Hepatocyte (in vitro differentiated cells): ENCODE measurements around the gene R3HDM4.
A peak's percentile ranks its signal among the peaks of the same experiment; 100 is the strongest.

Experiments used
- CTCF ChIP-seq: fragments of 200-600 bp; sonication (generic); IDR thresholded peaks from 2 replicates; pipeline ENCODE4 v1.5.1; 2016; ENCODE audit warnings: antibody characterized with exemption, mild to moderate bottlenecking; ENCODE audit not compliant: poor library complexity
- EZH2 ChIP-seq: fragments of 200-600 bp; sonication (generic); IDR thresholded peaks from 2 replicates; pipeline ENCODE4 v1.6.1; 2016; ENCODE audit warnings: antibody characterized with exemption, mild to moderate bottlenecking, borderline replicate concordance

- TF ChIP-seq CTCF (no peak), EZH2 (peak; percentile 81)
Measured at GRCh38 chr19:919199-920050, 6.4 kb upstream of the R3HDM4 start.
